Measurements from ENCODE around the gene GBP5.
"Not testable (repeated sequence)": the region's sequence is repeated elsewhere in the genome, so short reads cannot be mapped to it uniquely, and the experiment has no call there.

GBP5 gene

GRCh38 chr1:89280766-89281165 is 8.1 kb upstream of the GBP5 start:
- no peak for DNase-seq

- DNase-seq: no peak
These were observed 6.4 kb upstream of the GBP5 start for GRCh38 chr1:89279011-89279466.

- DNase-seq: no peak
These were observed 5.1 kb upstream of the GBP5 start for GRCh38 chr1:89277725-89278124.

- no peak for DNase-seq
These were observed 4.0 kb upstream of the GBP5 start for GRCh38 chr1:89276690-89277089.

GRCh38 chr1:89274411-89274857 is 1.8 kb upstream of the GBP5 start:
- DNase-seq: no peak

GRCh38 chr1:89273324-89273778 is 691 bp upstream of the GBP5 start:
- no peak for DNase-seq

GRCh38 chr1:89271341-89272015 is 1.2 kb downstream of the GBP5 start:
- DNase-seq: no peak

GRCh38 chr1:89270423-89270822 is 2.2 kb downstream of the GBP5 start:
- no peak for DNase-seq

- no peak for DNase-seq
These were observed 3.4 kb downstream of the GBP5 start for GRCh38 chr1:89269277-89269676.

- no peak for DNase-seq
These were observed 10.0 kb downstream of the GBP5 start for GRCh38 chr1:89262643-89263042.

GRCh38 chr1:89261926-89262515 is 10.6 kb downstream of the GBP5 start:
- DNase-seq: no peak

GRCh38 chr1:89260566-89261255 is 11.9 kb downstream of the GBP5 start:
- DNase-seq: no peak

GRCh38 chr1:89260042-89260441 is 12.6 kb downstream of the GBP5 start:
- DNase-seq: no peak

GRCh38 chr1:89259283-89259971 is 13.2 kb downstream of the GBP5 start:
- no peak for DNase-seq

- no peak for DNase-seq
These were observed 15.6 kb downstream of the GBP5 start for GRCh38 chr1:89257041-89257440.

- DNase-seq: not testable (repeated sequence)
These were observed 17.1 kb downstream of the GBP5 start for GRCh38 chr1:89255581-89255980.

- no peak for DNase-seq
These were observed 17.9 kb downstream of the GBP5 start for GRCh38 chr1:89254658-89255287.

GRCh38 chr1:89243046-89243445 is 29.6 kb downstream of the GBP5 start:
- DNase-seq: no peak
